SK-N-SH treated with all-trans-retinoic acid at 6 μM for 48 hours (cell line): ENCODE measurements around the gene LDHAL6B.

Experiments used
- ATAC-seq: fragments of 200-7000 bp; cut with Tn5 transposase; 3 replicates; pipeline ENCODE4 v1.9.1; 2020; ENCODE audit warnings: mild to moderate bottlenecking, moderate library complexity
- CSDC2 ChIP-seq: fragments of 250-450 bp; sonication (Bioruptor Pico); IDR thresholded peaks from 2 replicates; pipeline ENCODE4 v1.5.0; 2020; ENCODE audit warnings: mild to moderate bottlenecking, moderate library complexity
- ESRRG ChIP-seq: fragments of 250-450 bp; sonication (Bioruptor Pico); IDR thresholded peaks from 2 replicates; pipeline ENCODE4 v1.6.1; 2021; ENCODE audit warnings: mild to moderate bottlenecking
- GLIS3 ChIP-seq: fragments of 250-450 bp; sonication (Bioruptor Pico); IDR thresholded peaks from 2 replicates; pipeline ENCODE4 v1.5.0; 2020; ENCODE audit warnings: mild to moderate bottlenecking, moderate library complexity
- ISL1 ChIP-seq: fragments of 250-450 bp; sonication (Bioruptor Pico); IDR thresholded peaks from 2 replicates; pipeline ENCODE4 v2.1.2; 2022; ENCODE audit warnings: mild to moderate bottlenecking, moderate library complexity
- OSR1 ChIP-seq: fragments of 250-450 bp; sonication (Bioruptor Pico); IDR thresholded peaks from 2 replicates; pipeline ENCODE4 v1.8.0; 2022; ENCODE audit warnings: moderate library complexity, mild to moderate bottlenecking, inconsistent platforms
- PATZ1 ChIP-seq: fragments of 250-450 bp; sonication (Bioruptor Pico); IDR thresholded peaks from 2 replicates; pipeline ENCODE4 v1.8.0; 2020; ENCODE audit warnings: mild to moderate bottlenecking, moderate library complexity, borderline replicate concordance
- POU6F1 ChIP-seq: fragments of 250-450 bp; sonication (Bioruptor Pico); IDR thresholded peaks from 2 replicates; pipeline ENCODE4 v1.8.0; 2021; ENCODE audit warnings: low read depth, mild to moderate bottlenecking, moderate library complexity, borderline replicate concordance
- SNAI2 ChIP-seq: fragments of 250-450 bp; sonication (Bioruptor Pico); IDR thresholded peaks from 2 replicates; pipeline ENCODE4 v1.5.0; 2020; ENCODE audit warnings: mild to moderate bottlenecking, moderate library complexity
- TCF4 ChIP-seq: fragments of 250-450 bp; sonication (Bioruptor Pico); IDR thresholded peaks from 2 replicates; pipeline ENCODE4 v1.8.0; 2021; ENCODE audit warnings: mild to moderate bottlenecking, moderate library complexity, borderline replicate concordance
- TOX ChIP-seq: fragments of 250-450 bp; sonication (Bioruptor Pico); IDR thresholded peaks from 2 replicates; pipeline ENCODE4 v1.8.0; 2021; ENCODE audit warnings: mild to moderate bottlenecking, moderate library complexity, borderline replicate concordance
- ZC3H10 ChIP-seq: fragments of 250-450 bp; sonication (Bioruptor Pico); IDR thresholded peaks from 2 replicates; pipeline ENCODE4 v1.5.1; 2021; ENCODE audit warnings: mild to moderate bottlenecking, moderate library complexity
- ZFP3 ChIP-seq: fragments of 250-450 bp; sonication (Bioruptor Pico); IDR thresholded peaks from 2 replicates; pipeline ENCODE4 v1.5.0; 2020; ENCODE audit warnings: mild to moderate bottlenecking, moderate library complexity
- ZFP30 ChIP-seq: fragments of 450-650 bp; formaldehyde crosslinking; IDR thresholded peaks from 2 replicates; pipeline ENCODE4 v1.5.0; 2022; ENCODE audit warnings: mild to moderate bottlenecking, moderate library complexity
- ZNF565 ChIP-seq: fragments of 450-650 bp; formaldehyde crosslinking; conservative IDR thresholded peaks from 2 replicates; pipeline ENCODE4 v1.5.0; 2020; ENCODE audit warnings: low read depth, mild to moderate bottlenecking, moderate library complexity
- ZNF70 ChIP-seq: fragments of 450-650 bp; formaldehyde crosslinking; IDR thresholded peaks from 2 replicates; pipeline ENCODE4 v1.5.0; 2020; ENCODE audit warnings: mild to moderate bottlenecking, moderate library complexity
- ZNF8 ChIP-seq: fragments of 450-650 bp; formaldehyde crosslinking; IDR thresholded peaks from 2 replicates; pipeline ENCODE4 v1.5.0; 2020; ENCODE audit warnings: mild to moderate bottlenecking, moderate library complexity
- TF ChIP-seq, protein P1 (sequence below): fragments of 250-450 bp; sonication (Bioruptor Pico); IDR thresholded peaks from 2 replicates; pipeline ENCODE4 v1.5.0; 2020; ENCODE audit warnings: mild to moderate bottlenecking, moderate library complexity

Gene LDHAL6B

DNA sequence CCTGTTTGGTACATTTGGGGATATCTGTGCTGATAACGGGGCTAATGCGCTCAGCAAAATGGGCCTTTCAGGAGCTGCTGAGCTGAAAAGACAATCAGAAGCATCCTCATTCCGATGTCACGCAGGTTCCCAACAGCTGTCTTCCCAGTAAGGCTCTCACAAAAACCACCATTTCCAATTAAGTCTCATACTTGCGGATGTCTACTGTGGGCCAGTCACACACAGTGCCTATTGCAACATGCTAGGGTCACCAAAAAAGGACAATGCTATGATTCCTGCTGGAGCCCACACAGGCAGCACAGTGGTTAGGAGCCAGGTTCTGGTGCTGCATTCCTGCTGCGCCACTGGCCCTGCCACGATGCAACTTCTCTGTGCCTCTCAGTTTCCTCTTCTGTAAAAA is 16.4 kb upstream of the LDHAL6B start (continued):
- no peak for TF ChIP-seq POU6F1
- TF ChIP-seq GLIS3 (CRISPR knock-in tag) = no peak
- no peak for TF ChIP-seq ZFP3 (CRISPR knock-in tag)
- no peak for TF ChIP-seq CSDC2
- no peak for TF ChIP-seq ZNF565 (CRISPR knock-in tag)

DNA sequence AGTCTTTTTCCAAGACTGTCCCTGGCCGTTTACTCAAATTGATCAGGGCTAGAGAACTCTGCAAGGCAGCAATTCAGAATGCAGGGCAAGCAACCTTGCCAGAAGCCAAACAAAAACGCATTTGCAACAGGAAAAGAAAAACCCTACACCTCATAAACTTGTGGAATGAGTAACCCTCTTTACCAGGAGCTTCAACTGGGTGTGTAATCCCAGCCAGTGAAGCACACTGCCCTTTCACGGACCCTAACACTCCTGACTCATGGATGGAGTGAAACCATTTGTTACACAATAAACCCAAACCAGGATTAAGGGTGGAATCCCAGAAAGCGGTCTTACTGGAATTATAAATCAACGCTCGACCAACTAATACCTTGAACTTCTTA is 14.8 kb upstream of the LDHAL6B start:
- peak; percentile 89 for ATAC-seq
- no peak for TF ChIP-seq ZNF8 (CRISPR knock-in tag)

- TF ChIP-seq ZC3H10 (no peak), ZFP30 (CRISPR knock-in tag) (no peak), ZNF565 (CRISPR knock-in tag) (no peak), ESRRG (CRISPR knock-in tag) (no peak), ZNF8 (CRISPR knock-in tag) (no peak), TOX (CRISPR knock-in tag) (no peak), POU6F1 (no peak)
- no peak for ATAC-seq
These were observed 11.9 kb upstream of the LDHAL6B start for GRCh38 chr15:59194639-59195325.

- TF ChIP-seq ZNF8 (CRISPR knock-in tag) (no peak), TOX (CRISPR knock-in tag) (no peak), ISL1 (CRISPR knock-in tag) (no peak), POU6F1 (no peak), GLIS3 (CRISPR knock-in tag) (no peak), ZFP3 (CRISPR knock-in tag) (no peak), ZNF70 (CRISPR knock-in tag) (no peak), PATZ1 (CRISPR knock-in tag) (no peak), ZC3H10 (no peak), TCF4 (no peak), CSDC2 (no peak), SNAI2 (CRISPR knock-in tag) (no peak)
- TF ChIP-seq, protein P1, sequence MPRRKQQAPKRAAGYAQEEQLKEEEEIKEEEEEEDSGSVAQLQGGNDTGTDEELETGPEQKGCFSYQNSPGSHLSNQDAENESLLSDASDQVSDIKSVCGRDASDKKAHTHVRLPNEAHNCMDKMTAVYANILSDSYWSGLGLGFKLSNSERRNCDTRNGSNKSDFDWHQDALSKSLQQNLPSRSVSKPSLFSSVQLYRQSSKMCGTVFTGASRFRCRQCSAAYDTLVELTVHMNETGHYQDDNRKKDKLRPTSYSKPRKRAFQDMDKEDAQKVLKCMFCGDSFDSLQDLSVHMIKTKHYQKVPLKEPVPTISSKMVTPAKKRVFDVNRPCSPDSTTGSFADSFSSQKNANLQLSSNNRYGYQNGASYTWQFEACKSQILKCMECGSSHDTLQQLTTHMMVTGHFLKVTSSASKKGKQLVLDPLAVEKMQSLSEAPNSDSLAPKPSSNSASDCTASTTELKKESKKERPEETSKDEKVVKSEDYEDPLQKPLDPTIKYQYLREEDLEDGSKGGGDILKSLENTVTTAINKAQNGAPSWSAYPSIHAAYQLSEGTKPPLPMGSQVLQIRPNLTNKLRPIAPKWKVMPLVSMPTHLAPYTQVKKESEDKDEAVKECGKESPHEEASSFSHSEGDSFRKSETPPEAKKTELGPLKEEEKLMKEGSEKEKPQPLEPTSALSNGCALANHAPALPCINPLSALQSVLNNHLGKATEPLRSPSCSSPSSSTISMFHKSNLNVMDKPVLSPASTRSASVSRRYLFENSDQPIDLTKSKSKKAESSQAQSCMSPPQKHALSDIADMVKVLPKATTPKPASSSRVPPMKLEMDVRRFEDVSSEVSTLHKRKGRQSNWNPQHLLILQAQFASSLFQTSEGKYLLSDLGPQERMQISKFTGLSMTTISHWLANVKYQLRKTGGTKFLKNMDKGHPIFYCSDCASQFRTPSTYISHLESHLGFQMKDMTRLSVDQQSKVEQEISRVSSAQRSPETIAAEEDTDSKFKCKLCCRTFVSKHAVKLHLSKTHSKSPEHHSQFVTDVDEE (CRISPR knock-in tag) = no peak
- TF ChIP-seq, all 23 proteins: peak for 0
- ATAC-seq = no peak
These were observed 10.2 kb upstream of the LDHAL6B start for GRCh38 chr15:59196416-59196815.

- no peak for ATAC-seq
These were observed 9.2 kb upstream of the LDHAL6B start for GRCh38 chr15:59197454-59197853.

More at GRCh38 chr15:59197454-59197853, 9.2 kb upstream of the LDHAL6B start:
- TF ChIP-seq ZNF70 (CRISPR knock-in tag) = no peak
- no peak for TF ChIP-seq OSR1 (CRISPR knock-in tag)
- no peak for TF ChIP-seq POU6F1
- TF ChIP-seq SNAI2 (CRISPR knock-in tag) = no peak
- TF ChIP-seq TOX (CRISPR knock-in tag) = no peak
- no peak for TF ChIP-seq GLIS3 (CRISPR knock-in tag)
- no peak for TF ChIP-seq PATZ1 (CRISPR knock-in tag)
- no peak for TF ChIP-seq TCF4
